Brain microvascular endothelial cell (primary cell): Measurements from ENCODE around the gene KCND3.

Experiments used
- DNase-seq: peaks from one replicate; pipeline ENCODE4 v3.0.0-alpha.2; 2020
- H3K27ac ChIP-seq: fragments of 250-450 bp; sonication (Bioruptor Pico); 2 replicates; pipeline ENCODE4 v1.5.1; 2020; ENCODE audit warnings: mild to moderate bottlenecking, moderate library complexity
- H3K27me3 ChIP-seq: fragments of 250-450 bp; sonication (Bioruptor Pico); replicated peaks from 2 replicates; pipeline ENCODE4 v1.5.1; 2020; ENCODE audit warnings: mild to moderate bottlenecking
- H3K36me3 ChIP-seq: fragments of 250-450 bp; sonication (Bioruptor Pico); replicated peaks from 2 replicates; pipeline ENCODE4 v1.5.1; 2020; ENCODE audit warnings: mild to moderate bottlenecking
- H3K4me3 ChIP-seq: 2 replicates; pipeline ENCODE4 v1.5.1; 2011; ENCODE audit warnings: low read depth, mild to moderate bottlenecking, control low read depth, low read length, moderate library complexity
- in situ Hi-C: cut with HindIII; loops from 2 replicates; pipeline ENCODE4 v1.10.0; 2017; ENCODE audit warnings: low sequenced_read_pairs, low pct_ligation_motif_present
- TF ChIP-seq, protein P1 (sequence below): IDR thresholded peaks from 2 replicates; pipeline ENCODE4 v1.5.1; 2011; ENCODE audit warnings: low read depth, mild to moderate bottlenecking, moderate library complexity, low read length, control low read depth, inconsistent platforms; ENCODE audit errors: missing control alignments

The KCND3 gene

GRCh38 chr1:111723091-111723806, 266.2 kb downstream of the KCND3 start:
- DNase-seq, result no peak

DNA sequence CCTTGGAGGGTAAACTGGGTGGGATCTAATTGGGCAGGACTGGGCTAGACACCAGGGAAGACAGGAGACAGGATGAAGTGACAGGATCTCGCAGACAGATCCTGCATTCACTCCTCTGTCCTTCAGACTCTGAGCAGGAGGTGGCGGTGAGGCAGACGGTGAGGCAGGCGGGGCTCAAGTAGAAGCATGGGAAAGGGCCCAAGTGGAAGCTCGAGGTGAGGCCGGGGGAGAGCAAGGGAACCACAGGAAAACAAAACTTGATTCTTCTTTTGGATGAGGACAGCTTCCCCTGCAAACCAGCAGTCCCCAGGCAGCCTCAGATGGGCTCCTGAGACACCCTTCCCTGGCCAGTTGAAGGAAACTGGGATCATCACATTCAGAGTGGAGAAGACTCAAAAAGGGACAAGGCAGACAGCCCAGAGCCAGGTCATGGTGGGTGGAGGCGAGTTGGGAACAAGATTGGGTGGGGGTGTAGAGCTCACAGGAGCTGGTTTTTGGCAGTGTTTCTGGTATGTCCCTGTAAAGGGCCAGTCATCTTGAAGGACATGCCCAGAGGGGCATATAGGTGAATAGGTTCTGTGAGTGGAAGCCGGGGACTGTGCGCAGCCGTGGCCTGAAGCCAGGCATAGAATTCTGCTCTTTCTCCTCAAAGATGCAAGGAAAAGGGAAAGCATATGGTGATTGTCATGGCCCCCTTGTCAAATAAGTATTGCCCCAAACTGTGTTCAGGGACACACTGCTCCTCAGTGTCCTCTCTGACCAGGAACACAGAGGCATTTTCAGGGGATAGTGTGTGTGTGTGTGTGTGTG, 268.3 kb downstream of the KCND3 start:
- H3K36me3 ChIP-seq, result no peaks in the 10 kb centered on the region
- no peak overlapping the region for H3K4me3 ChIP-seq
- H3K27ac ChIP-seq, result no peak overlapping the region
- H3K27me3 ChIP-seq, result no peaks in the 10 kb centered on the region
- TF ChIP-seq, protein P1, sequence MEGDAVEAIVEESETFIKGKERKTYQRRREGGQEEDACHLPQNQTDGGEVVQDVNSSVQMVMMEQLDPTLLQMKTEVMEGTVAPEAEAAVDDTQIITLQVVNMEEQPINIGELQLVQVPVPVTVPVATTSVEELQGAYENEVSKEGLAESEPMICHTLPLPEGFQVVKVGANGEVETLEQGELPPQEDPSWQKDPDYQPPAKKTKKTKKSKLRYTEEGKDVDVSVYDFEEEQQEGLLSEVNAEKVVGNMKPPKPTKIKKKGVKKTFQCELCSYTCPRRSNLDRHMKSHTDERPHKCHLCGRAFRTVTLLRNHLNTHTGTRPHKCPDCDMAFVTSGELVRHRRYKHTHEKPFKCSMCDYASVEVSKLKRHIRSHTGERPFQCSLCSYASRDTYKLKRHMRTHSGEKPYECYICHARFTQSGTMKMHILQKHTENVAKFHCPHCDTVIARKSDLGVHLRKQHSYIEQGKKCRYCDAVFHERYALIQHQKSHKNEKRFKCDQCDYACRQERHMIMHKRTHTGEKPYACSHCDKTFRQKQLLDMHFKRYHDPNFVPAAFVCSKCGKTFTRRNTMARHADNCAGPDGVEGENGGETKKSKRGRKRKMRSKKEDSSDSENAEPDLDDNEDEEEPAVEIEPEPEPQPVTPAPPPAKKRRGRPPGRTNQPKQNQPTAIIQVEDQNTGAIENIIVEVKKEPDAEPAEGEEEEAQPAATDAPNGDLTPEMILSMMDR, result no peak
- in situ Hi-C loops, result no loop called here
- no peak for DNase-seq

More at GRCh38 chr1:111723091-111723806, 266.2 kb downstream of the KCND3 start:
- Histone ChIP-seq H3K36me3 (no peaks in the 10 kb centered on the region), H3K4me3 (no peak overlapping the region), H3K27me3 (no peaks in the 10 kb centered on the region), H3K27ac (no peak overlapping the region)
- in situ Hi-C loops, result no loop called here
- TF ChIP-seq, protein P1, result no peak
